ENCODE data around the gene NECAB3. TPM values are rescaled to one million over a fixed set of nuclear protein-coding genes. Genes with fewer than 3 reads are reported as not detected.

NECAB3 gene
- total RNA-seq, 4 donors from 2014 or later: 18.1 to 38.6 (median 28.2) TPM

GRCh38 chr20:33647603-33648395 lies 26.4 kb downstream of the NECAB3 start:
- TF ChIP-seq CTCF (IDR thresholded peaks at IDR 0.05; ENCODE audit: low read depth): no peak

- no peak for TF ChIP-seq CTCF (IDR thresholded peaks at IDR 0.05; ENCODE audit: low read depth)
These were observed 28.0 kb downstream of the NECAB3 start for GRCh38 chr20:33646191-33646590.

- TF ChIP-seq CTCF (IDR thresholded peaks at IDR 0.05; ENCODE audit: low read depth): no peak
These were observed 28.8 kb downstream of the NECAB3 start for GRCh38 chr20:33645396-33645795.

- no peak for TF ChIP-seq CTCF (IDR thresholded peaks at IDR 0.05; ENCODE audit: low read depth)
These were observed 29.2 kb downstream of the NECAB3 start for GRCh38 chr20:33645072-33645358.

- no peak for TF ChIP-seq CTCF (IDR thresholded peaks at IDR 0.05; ENCODE audit: low read depth)
These were observed 29.7 kb downstream of the NECAB3 start for GRCh38 chr20:33644313-33645071.

GRCh38 chr20:33640287-33640686 lies 33.9 kb downstream of the NECAB3 start:
- TF ChIP-seq CTCF (IDR thresholded peaks at IDR 0.05; ENCODE audit: low read depth): no peak

GRCh38 chr20:33636776-33637175 lies 37.5 kb downstream of the NECAB3 start:
- TF ChIP-seq CTCF (IDR thresholded peaks at IDR 0.05; ENCODE audit: low read depth): no peak
